D721Med (cell line): ENCODE results near the gene GSTA3.
"Not testable (repeated sequence)": the region's sequence is repeated elsewhere in the genome, so short reads cannot be mapped to it uniquely, and the experiment has no call there.

ENCODE experiments used
- DNase-seq: peaks from one replicate; pipeline ENCODE4 v3.0.0; 2011; ENCODE audit warnings: low spot score; ENCODE audit not compliant: insufficient read length
- FAIRE-seq: peaks from 2 replicates; lab custom pipeline; 2011; peaks lifted over from hg19 to GRCh38; lab: Jason Lieb, UNC
- TF ChIP-seq, protein P1 (sequence below): IDR thresholded peaks from 2 replicates; pipeline ENCODE4 v1.5.1; 2012; ENCODE audit warnings: mild to moderate bottlenecking, control low read depth; ENCODE audit not compliant: insufficient read depth; ENCODE audit errors: missing control alignments

Gene GSTA3

DNA sequence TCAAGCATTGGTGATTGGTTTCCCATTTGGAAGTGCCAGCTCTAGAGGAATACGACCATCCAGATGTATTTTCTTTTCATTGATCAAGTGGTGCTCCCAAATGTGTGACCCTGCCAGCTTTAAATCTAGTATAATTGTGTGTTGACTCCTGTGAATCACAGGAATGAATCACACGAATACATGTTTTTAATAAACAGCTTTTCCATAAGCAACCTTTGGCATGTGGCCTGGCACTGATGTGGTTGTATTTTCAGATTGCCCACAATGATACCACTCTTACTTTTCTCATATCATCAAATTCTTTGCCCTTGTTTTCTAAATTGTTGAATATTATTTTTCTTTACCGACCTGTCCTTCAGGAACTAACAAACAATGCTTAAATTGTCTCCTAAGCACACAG is 367 bp downstream of the GSTA3 start:
- FAIRE-seq = no peak
- TF ChIP-seq, protein P1, sequence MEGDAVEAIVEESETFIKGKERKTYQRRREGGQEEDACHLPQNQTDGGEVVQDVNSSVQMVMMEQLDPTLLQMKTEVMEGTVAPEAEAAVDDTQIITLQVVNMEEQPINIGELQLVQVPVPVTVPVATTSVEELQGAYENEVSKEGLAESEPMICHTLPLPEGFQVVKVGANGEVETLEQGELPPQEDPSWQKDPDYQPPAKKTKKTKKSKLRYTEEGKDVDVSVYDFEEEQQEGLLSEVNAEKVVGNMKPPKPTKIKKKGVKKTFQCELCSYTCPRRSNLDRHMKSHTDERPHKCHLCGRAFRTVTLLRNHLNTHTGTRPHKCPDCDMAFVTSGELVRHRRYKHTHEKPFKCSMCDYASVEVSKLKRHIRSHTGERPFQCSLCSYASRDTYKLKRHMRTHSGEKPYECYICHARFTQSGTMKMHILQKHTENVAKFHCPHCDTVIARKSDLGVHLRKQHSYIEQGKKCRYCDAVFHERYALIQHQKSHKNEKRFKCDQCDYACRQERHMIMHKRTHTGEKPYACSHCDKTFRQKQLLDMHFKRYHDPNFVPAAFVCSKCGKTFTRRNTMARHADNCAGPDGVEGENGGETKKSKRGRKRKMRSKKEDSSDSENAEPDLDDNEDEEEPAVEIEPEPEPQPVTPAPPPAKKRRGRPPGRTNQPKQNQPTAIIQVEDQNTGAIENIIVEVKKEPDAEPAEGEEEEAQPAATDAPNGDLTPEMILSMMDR = no peak

DNA sequence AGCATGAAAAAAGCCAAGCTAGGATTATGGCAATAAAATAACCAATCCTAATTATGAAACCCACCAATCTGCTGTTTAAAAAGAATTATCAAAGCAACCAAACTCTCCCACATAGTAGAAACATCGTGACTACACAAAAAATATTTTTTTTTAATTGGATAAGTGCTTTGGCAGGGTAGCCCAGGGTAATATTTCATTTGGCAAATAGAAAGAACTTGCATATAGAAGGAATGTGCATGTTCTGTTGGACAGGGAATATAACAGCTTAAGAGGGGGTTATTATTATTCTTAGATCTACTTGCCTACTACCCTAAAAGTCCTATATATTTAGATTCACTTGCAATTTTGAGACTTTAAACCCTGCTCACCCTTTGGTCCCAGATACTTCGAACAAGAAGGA is 972 bp downstream of the GSTA3 start:
- TF ChIP-seq, protein P1 = no peak
- FAIRE-seq (no peak), DNase-seq (no peak)

More for the DNA sequence above, 367 bp downstream of the GSTA3 start:
- DNase-seq = no peak

DNA sequence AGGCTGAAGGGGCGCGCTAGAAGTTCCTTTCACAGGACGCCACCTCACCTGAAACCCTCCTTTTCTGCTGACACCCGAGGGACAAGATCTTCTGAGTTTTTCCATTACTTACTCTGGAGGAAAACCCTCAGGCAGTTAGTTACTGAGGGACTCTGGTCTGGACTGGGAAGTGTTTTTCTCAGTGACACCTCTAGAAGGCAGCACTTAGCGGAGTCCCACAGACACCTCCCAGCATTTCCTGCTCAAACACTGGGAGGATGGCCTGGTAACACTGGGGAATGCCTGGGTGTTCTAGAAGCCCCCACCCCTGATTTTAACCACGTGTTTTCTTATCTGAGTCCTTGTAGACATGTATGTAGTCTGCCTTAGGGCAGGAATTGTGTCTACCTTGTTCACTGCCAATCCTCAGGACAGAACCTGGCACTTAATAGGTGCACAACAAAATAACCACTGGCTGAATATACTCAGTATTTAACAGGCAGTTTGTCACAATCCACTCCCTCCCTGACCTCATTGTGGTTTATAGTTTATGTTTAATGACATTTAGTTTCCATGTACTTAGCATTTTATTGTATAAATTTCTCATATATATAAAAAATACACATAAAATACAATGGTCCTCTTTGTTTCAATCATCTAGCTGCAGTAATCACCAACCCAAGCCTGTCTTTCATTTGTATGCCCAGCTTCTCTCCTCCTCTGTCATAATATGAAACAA is 4.8 kb downstream of the GSTA3 start:
- FAIRE-seq (no peak), DNase-seq (no peak)
- TF ChIP-seq, protein P1 = peak; percentile 27

DNA sequence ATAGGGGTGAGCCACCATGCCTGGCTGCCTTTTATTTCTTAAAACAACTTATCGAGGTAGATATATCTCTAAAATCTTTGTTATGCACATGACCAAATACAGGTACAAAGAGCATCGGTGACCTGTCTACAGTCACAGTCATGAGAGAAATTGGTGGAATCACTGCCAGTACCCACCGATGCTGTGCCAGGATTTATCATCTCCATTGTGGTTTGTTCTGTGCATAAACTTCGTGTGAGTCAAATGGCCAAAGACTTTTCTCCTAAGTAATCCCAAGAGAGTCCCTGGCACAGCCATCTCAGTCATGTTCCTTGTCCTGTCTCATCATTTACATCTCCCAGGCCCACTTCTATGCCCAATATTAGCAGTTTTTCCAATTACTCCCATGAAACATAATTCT is 9.0 kb downstream of the GSTA3 start:
- TF ChIP-seq, protein P1 = no peak
- FAIRE-seq = no peak

DNA sequence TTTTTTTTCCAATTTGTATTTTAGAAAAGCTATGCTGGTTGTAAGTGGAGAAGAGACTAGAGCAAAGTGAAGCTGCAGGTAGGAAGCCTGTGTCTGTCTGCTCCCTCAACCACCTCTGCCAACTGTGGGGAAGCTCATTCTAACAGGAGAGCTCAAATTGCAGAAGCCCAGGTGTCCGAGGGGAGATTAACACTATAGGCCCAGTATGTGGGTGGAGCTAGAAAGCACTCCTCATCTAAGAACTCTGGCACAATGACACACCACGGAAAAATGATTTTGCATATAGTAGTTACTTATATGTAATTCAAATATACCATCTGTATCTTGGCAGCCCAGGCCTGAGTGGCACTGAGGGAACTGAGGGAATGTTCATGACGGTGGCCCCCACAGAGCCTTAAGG is 13.7 kb downstream of the GSTA3 start:
- not testable (repeated sequence) for DNase-seq, FAIRE-seq

More for the DNA sequence above, 9.0 kb downstream of the GSTA3 start:
- no peak for DNase-seq

DNA sequence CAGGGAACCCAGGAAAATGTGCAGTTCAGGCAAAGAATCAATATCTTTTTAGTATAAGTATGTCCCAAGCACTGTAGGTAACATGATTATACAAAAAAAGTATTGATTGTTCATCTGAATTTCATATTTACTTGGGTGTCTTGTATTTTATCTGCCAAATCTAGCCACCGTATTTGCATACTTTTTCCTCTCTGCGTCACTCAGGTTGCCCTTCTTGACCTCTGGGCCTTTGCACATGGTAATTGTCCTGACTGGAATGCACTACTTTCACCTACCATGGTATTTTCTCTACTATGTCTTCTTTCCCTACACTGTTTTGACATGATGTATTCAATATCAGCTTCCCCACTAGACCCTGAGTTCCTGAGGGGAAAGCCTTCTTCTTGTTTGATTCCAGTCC is 15.2 kb downstream of the GSTA3 start:
- TF ChIP-seq, protein P1 = no peak
- DNase-seq (no peak), FAIRE-seq (no peak)

DNA sequence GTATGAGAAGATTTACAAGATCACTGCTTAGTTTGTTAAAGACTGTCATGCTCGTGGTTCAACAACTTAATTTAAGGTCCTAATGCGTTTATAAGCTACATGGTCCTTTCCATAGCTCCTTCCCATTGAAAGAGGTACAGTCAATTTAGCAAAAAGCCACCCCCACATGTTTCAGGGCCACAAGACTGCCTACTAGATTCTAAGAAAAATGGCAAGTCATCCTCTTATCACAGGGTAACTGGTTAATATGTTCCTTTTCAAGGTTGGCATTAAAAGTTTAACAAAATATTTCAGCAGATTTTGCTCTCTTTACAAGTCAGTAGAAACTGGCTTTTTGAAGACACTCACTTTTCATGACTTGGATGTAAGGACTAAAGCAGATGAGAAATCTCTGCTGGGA is 15.7 kb downstream of the GSTA3 start:
- TF ChIP-seq, protein P1 = no peak
- DNase-seq (no peak), FAIRE-seq (no peak)
